GM21528 (cell line): Measurements from ENCODE around the gene FMN1.
A peak's percentile ranks its signal among the peaks of the same experiment; 100 is the strongest.

Experiments used
- ATAC-seq: cut with Tn5 transposase; IDR thresholded peaks from one replicate; pipeline ENCODE4 v1.9.1; 2021; ENCODE audit warnings: mild to moderate bottlenecking, moderate library complexity; ENCODE audit not compliant: unreplicated experiment, low FRiP score

FMN1 gene, protein sequence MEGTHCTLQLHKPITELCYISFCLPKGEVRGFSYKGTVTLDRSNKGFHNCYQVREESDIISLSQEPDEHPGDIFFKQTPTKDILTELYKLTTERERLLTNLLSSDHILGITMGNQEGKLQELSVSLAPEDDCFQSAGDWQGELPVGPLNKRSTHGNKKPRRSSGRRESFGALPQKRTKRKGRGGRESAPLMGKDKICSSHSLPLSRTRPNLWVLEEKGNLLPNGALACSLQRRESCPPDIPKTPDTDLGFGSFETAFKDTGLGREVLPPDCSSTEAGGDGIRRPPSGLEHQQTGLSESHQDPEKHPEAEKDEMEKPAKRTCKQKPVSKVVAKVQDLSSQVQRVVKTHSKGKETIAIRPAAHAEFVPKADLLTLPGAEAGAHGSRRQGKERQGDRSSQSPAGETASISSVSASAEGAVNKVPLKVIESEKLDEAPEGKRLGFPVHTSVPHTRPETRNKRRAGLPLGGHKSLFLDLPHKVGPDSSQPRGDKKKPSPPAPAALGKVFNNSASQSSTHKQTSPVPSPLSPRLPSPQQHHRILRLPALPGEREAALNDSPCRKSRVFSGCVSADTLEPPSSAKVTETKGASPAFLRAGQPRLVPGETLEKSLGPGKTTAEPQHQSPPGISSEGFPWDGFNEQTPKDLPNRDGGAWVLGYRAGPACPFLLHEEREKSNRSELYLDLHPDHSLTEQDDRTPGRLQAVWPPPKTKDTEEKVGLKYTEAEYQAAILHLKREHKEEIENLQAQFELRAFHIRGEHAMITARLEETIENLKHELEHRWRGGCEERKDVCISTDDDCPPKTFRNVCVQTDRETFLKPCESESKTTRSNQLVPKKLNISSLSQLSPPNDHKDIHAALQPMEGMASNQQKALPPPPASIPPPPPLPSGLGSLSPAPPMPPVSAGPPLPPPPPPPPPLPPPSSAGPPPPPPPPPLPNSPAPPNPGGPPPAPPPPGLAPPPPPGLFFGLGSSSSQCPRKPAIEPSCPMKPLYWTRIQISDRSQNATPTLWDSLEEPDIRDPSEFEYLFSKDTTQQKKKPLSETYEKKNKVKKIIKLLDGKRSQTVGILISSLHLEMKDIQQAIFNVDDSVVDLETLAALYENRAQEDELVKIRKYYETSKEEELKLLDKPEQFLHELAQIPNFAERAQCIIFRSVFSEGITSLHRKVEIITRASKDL (N-terminal part only)

GRCh38 chr15:33194704-33195670, at the start of gene FMN1:
FMN1 (minus strand) TSS chr15:33194714; CDS start chr15:33154914, 39,800 bp downstream.
- peak; percentile 96 for ATAC-seq

DNA sequence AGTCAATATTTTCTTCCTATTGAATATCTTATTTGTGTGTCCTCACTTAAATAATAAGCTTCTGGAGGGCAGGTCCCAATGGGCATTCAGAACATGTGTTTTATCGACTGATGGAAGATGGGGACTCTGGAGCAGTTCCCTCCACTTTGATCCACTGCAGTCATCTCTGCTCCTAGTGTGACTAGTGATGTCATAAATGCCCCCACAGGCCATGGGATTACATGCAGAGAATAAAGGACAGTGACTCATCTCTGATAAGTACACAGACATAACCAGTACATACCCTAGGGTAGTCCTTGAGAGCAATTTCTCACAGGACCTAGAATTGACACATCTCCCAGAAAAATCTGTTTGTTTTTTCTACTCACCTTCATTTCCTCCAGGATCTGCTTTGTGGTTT, 49.4 kb upstream of the FMN1 start:
- no peak for ATAC-seq

- ATAC-seq, result no peak
Measured at GRCh38 chr15:33243393-33243792, 48.9 kb upstream of the FMN1 start.

DNA sequence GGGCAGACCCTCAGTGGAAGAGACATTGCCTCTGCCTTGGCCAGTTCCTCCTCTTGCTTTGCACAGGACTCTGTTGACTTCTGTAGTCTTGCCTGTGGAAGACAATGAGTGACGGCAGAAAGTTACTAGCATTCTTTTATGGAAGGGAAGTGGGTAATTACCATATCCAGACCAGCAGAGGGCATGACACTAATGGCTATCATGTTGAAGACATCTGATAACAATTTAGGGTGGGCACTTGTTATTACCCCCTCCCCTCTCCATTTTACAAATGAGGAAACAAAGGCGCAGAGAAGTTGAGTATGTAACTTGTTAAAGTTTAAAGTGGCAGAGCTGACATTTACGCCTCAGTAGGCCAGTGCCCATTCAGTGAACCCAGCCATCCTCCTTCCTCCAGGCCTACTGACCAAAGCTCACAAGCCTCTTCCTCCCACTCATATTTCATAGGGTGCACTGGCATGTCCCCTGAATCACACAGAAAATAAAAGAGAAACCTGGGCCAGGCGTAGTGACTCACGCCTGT, 48.2 kb upstream of the FMN1 start:
- no peak for ATAC-seq

- no peak for ATAC-seq
Measured at GRCh38 chr15:33242165-33242564, 47.7 kb upstream of the FMN1 start.

GRCh38 chr15:33236841-33237509, 42.5 kb upstream of the FMN1 start:
- no peak for ATAC-seq

GRCh38 chr15:33234020-33234461, 39.5 kb upstream of the FMN1 start:
- ATAC-seq, result no peak

GRCh38 chr15:33226559-33227181, 32.2 kb upstream of the FMN1 start:
- ATAC-seq, result peak; percentile 87

- no peak for ATAC-seq
Measured at GRCh38 chr15:33218071-33218491, 23.6 kb upstream of the FMN1 start.

DNA sequence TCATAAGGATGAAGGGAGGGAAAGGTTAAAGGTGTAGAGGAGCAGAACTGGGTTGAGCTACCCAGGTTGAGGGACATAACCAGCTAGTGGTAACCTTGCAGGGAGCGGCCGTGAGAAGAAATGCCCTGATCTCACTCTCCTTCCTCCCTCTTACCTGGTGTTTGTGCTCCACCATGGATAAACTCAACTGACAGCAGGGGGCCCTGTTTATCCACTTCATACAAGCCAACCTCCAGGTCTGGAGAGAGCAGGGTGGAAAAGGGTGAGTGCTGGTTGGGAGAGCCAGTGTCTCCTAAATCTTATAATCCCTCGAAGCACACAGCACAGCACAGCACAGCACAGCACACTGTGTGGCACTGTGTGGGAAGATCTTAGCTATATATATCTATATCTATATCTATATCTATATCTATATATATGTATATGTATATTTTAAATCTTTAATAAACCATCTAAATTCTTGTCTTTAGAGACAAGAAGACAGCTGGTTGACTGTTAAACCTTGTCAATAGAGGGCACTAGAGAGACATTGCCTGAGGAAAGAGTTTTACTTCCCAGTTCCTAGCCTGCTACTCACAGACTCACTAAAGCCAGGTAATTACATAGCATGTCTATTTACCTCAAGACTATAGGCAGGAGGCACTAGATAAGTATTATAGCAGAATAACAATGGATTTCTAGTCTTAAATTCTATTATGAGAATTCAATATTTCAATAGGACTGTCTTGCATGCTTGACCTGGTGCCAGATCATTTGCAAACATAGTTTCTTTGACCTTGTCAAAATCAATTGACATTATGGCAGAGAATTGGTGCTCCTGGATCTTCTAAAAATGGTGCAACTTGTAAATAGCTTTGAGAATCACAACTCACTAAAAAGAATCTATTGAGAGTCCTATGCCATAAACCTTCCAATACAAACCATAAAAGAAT, 21.7 kb upstream of the FMN1 start:
- no peak for ATAC-seq

DNA sequence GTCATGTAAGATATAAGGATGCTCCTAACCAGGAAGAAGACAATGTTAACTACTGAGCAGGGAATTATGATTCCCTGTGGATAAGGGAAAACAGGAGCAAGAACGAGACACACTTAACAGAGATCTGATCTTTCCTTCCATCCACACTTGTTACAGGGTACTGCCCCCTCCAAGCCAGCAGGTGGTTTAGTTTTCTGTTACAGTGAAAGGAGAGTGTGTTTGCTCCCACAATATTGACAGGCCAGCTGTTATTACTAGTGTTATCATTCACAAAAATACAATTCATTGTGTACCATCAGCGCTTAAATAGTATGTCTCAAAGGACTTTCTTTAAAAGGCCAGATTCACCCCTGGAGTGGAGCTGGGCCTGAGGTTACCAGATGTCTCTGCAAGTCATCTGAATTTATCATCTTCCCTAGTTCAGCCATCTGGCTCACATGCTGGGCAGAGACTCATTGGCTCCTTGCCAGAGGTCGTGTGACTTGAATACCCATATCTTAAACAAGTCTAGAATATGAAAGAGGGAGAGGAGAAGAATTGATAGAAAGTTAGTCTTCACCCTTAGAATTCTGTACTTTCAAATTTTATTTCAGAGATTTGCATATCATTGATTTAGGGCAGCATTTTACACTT, 16.8 kb upstream of the FMN1 start:
- ATAC-seq, result no peak

GRCh38 chr15:33209575-33210481, 15.3 kb upstream of the FMN1 start:
- ATAC-seq, result no peak

GRCh38 chr15:33207646-33208045, 13.1 kb upstream of the FMN1 start:
- ATAC-seq, result no peak

DNA sequence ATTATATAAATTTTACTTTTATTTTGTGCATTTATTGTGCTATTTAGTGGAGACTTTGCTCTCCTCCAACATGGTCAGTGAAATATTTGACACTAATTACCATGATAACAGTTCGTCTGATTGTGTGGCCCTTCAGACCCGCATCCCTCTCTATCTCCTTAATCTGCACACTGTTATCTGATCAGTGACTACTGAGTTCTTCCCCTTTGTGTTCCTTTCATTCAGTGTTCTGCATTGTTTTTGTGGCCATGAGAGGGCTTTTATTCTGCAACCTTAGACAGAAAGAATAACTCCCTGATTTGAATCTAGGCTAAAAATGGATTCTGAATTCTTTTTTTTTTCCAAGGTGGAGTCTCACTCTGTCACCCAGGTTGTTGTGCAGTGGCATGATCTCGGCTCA, 11.9 kb upstream of the FMN1 start:
- ATAC-seq, result no peak

DNA sequence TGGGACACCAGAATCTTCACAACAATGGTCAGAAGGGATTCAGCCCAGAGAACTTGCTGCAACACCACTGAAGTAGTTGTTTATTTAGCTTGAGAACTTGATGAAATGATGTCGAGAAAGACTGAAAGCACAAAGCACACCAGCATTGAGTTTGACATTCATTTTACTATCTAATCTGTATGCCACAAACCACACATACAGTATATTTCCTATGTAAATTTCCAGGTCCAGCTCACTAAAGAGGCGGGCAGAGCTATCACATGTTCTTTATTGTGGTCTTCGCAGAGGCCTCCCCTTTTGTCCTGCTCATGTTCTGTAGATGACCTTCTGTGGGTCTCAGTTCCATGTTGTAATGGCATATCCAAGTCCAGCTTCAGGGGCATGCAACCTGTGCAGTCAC, 10.4 kb upstream of the FMN1 start:
- no peak for ATAC-seq

- no peak for ATAC-seq
Measured at GRCh38 chr15:33204087-33204486, 9.6 kb upstream of the FMN1 start.
